PFSK-1 (cell line): ENCODE data around the gene ASCC3.

Experiments
- POLR2AphosphoS5 ChIP-seq: IDR thresholded peaks from 2 replicates; pipeline ENCODE4 v1.6.1; 2012; ENCODE audit warnings: low read depth, mild to moderate bottlenecking, control low read depth, low read length, moderate library complexity
- REST ChIP-seq, 2 experiments: IDR thresholded peaks; 2 replicates each; pipeline versions ENCODE4 v1.6.1 to v1.8.0; 2011 to 2012; ENCODE audit warnings: low read depth in 2 of 2, low read length in 2 of 2, control low read depth in 1 of 2, inconsistent platforms in 1 of 2, mild to moderate bottlenecking in 1 of 2, moderate library complexity in 1 of 2; ENCODE audit not compliant: insufficient read depth in 1 of 2

- TF ChIP-seq POLR2AphosphoS5: no peak
- TF ChIP-seq REST (IDR thresholded peaks at IDR 0.05; ENCODE audit: insufficient read depth in 1 of 2, low read depth in 2 of 2, low read length in 2 of 2): no peak
These were observed 58.1 kb downstream of the ASCC3 start for GRCh38 chr6:100823041-100823440.
